COLO668 (cell line): ENCODE results near the gene HELZ2.
A peak's percentile ranks its signal among the peaks of the same experiment; 100 is the strongest.

Source experiments
- DNase-seq: peaks from one replicate; lab custom pipeline; 2025; ENCODE audit not compliant: unreplicated experiment; lab: John Stamatoyannopoulos, UW

The HELZ2 gene

GRCh38 chr20:63553933-63554290 lies 20.1 kb downstream of the HELZ2 start, which contains the start of gene FNDC11:
Gene FNDC11 (plus strand): TSS chr20:63554159. CDS start chr20:63555664, 1,505 bp downstream.
- DNase-seq = no peak

- DNase-seq = peak; percentile 63
These were observed 20.6 kb downstream of the HELZ2 start for GRCh38 chr20:63553251-63553932.

GRCh38 chr20:63552481-63553249 lies 21.4 kb downstream of the HELZ2 start:
- DNase-seq = no peak

- DNase-seq = no peak
These were observed 23.0 kb downstream of the HELZ2 start for GRCh38 chr20:63551068-63551467.

DNA sequence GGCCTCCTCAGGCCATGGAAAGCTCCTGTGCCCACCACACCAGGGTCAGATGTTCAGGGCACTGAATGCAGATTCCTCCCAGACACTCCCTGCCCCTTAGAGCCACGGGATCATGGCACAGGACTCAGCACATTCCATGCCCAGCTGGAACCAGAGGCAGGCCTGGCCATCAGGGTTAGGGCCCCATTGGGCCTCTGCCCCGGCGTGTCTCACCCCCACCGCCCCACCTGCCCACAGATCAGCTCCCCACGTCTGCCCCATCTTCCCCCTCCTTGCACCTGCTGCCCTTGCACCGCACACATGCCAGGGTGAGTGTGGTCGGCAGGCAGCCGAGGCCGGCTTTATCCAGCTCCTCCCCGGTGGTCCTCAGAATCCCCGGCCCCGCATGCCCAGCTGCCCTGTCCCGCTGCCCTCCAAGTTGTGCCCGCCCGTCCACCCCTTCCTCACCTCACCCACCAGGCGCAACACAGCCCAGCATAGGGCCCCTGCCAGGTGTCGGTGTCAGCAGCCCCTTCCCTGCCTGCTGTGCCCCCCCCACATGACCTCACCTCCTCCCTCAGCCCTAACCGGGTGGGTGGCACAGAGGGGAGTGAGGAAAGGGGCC lies 24.3 kb downstream of the HELZ2 start:
- DNase-seq = no peak

DNA sequence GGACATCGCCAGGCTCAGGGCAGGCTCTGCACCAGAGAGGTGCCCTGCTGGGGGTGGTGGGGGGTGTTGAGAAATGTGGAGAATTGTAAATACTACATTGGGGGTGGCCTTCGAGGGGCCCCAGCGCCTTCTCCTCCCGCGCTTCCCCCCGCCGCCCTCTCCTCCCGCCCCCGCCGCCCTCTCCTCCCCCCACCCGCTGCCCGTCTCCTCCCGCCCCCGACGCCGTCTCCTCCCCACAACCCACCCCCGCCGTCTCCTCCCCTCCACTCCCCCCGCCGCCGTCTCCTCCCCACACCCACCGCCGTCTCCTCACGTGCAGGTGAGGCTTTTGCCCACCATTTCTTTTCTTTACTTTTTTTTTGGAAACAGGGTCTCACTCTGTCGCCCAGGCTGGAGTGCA lies 25.0 kb downstream of the HELZ2 start:
- no peak for DNase-seq

DNA sequence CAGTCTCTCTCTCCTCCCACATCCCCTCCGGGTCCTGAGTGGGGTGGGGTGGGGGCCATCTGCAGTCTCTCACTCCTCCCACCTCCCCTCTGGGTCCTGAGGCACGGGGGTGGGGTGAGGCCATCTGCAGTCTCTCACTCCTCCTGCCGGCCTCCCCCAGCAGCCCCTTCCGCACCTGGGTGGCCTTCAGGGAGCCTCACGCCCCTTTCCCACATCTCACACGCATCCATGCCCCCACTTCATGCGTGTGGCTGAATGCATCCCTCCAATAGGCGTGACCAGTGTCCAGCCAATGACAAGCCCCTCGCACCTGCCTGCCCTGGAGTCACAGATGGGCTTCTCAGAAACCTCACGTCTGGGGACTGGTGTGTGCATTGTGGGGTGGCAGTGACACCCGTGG lies 25.5 kb downstream of the HELZ2 start:
- DNase-seq = no peak

- DNase-seq = no peak
These were observed 26.1 kb downstream of the HELZ2 start, which contains the start of gene SRMS for GRCh38 chr20:63547725-63548480. Gene SRMS (minus strand): TSS chr20:63547749. CDS start chr20:63547463, 286 bp downstream.

- no peak for DNase-seq
These were observed 26.9 kb downstream of the HELZ2 start for GRCh38 chr20:63546956-63547724.

- DNase-seq = peak; percentile 38
These were observed 27.6 kb downstream of the HELZ2 start for GRCh38 chr20:63546256-63546955.

GRCh38 chr20:63545814-63546213 lies 28.2 kb downstream of the HELZ2 start:
- peak; percentile 54 for DNase-seq

- peak; percentile 34 for DNase-seq
These were observed 29.0 kb downstream of the HELZ2 start for GRCh38 chr20:63544958-63545516.

DNA sequence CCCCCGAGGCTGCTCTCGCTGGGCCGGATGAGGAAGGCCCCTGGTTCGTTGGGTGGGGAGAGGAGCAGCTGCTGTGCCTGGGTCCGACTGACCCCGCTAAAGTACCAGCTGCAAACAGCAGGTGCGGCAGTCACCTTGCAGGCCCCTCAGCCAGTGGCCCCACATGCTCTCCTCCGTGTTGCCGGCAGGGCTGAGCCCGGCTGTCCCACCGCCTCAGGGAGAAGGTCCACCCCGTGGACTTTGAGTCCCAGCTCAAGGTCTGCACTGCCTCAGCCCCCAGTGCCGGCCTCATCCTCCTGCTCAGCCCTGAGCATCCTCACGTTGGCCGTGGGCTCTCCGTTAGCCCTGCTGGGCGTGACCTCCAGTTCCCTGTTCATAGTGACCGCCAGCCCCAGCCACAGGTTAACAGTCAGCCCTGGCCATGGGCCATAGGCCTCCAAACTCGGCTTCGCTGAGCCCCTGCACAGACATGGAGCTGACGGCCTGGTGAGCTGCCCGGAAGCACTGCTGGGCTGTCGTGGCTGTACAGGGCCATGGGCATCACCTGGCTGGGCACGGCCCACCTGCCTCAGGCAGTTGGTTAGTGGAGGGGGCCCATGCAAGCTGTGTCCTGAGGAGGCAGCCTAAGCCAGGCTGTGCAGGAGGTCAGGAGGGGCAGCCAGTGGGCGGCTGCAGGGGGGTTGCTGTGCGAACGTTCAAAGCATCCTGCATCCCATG lies 29.6 kb downstream of the HELZ2 start:
- peak; percentile 35 for DNase-seq

DNA sequence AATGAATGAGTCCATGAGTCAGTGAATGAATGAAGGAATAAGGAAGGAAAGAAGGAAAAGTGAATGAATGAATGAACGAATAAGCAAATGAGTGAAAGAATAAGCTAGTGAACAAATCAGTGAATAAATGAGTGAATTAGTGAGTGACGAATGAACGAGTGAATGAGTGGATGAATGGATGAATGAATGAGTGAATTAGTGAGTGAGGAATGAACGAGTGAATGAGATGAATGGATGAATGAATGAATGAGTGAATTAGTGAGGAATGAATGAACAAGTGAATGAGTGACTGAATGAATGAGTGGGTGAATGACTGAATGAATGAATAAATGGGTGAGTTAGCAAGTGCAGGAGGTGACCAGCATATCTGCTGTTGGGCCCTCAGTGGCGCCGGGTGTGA lies 30.3 kb downstream of the HELZ2 start:
- DNase-seq = no peak

GRCh38 chr20:63543131-63543530 lies 30.9 kb downstream of the HELZ2 start:
- no peak for DNase-seq

DNA sequence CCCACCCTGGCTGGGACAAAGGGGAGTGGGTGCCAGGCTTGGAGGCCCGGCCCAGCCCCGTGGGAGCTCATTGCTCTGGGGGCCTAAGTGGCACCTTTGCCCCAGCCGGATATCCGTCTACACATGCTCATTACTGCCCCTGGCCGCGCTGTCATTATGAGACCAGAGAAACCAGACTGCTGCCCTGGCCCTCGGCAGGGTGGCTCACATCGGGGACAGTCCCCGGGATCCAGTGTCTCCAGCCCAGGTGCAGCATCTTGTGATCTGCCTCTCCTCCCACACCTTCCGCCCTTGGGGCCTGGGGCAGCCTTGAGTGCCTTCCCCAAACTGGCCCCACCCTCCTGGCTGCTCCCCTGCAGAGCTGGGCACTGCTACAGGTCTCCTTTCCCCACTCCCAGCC lies 31.3 kb downstream of the HELZ2 start:
- DNase-seq = no peak

DNA sequence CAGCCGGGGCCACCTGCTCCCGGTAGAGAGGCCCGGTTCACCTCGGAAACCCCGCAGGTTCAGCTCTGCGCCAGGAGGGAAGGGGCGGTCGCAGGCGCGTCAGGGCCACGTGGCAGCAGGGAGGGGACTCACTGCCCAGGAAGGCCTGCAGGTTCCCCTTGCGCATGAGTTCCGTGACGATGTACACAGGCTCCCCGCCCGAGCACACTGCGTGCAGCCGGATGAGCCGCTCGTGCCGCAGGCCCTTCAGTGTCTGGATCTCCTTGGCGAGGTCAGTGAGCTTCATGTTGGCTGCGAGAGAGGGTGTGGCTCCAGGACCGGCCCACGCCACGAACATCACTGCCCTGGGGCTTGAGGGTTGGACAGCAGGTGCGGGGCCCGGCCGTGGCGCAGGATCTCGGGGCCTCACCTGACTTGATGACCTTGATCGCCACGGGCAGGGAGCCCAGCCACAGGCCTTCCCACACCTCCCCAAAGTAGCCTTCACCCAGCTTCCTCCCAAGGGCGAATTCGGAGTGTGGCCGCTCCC lies 31.9 kb downstream of the HELZ2 start:
- DNase-seq = peak; percentile 69

DNA sequence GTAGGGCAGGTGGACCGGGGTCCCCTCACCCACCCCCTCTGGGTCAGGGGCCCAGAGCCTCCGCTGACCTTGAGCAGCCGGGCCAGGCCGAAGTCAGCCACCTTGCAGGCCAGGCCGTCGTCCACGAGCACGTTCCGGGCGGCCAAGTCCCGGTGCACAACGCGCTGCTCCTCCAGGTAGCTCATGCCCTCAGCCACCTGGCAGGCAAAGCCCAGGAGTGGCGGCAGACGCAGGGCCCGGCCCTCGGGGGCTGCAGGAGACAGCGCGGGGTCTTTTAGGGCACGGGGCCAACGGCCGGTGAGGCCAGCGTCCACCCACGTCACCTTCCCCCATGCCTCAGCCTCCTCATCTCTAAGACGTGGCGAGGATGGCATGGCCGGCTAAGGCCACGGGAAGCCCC lies 32.7 kb downstream of the HELZ2 start:
- DNase-seq = no peak
